GM19468 (cell line): ENCODE data around the gene OR14A16.

Experiments used
- ATAC-seq: cut with Tn5 transposase; IDR thresholded peaks from one replicate; pipeline ENCODE4 v1.9.1; 2021; ENCODE audit warnings: mild to moderate bottlenecking, moderate library complexity, moderate number of reproducible peaks; ENCODE audit not compliant: unreplicated experiment; ENCODE audit errors: extremely low read depth

The OR14A16 gene

GRCh38 chr1:247797518-247797917 lies 26.4 kb downstream of the OR14A16 start:
- ATAC-seq = no peak

- no peak for ATAC-seq
Observed at GRCh38 chr1:247769603-247770002, 54.3 kb downstream of the OR14A16 start.
